Heart left ventricle (tissue), 13 donors: ENCODE measurements around the gene SDSL.

Experiments used
- CTCF ChIP-seq, 12 donors: fragments of 200-600 bp; sonication (generic) in 4 of 12; IDR thresholded peaks; one replicate each; pipeline versions ENCODE4 v1.5.0 to v1.8.0; 2018 to 2022; ENCODE audit warnings: antibody characterized with exemption in 12 of 12, mild to moderate bottlenecking in 5 of 12
- POLR2A ChIP-seq, 2 donors: fragments of 450-650 bp; IDR thresholded peaks; one replicate each; pipeline ENCODE4 v1.6.1; 2017; ENCODE audit warnings: antibody characterized with exemption in 2 of 2, mild to moderate bottlenecking in 2 of 2, moderate library complexity in 2 of 2
- donor health status: ischemic (EF 13 %, LVEDD 7.1; RV severe dilation, severe dysfunction).
- donor health status: DM: no; HTN: yes; CAD: no.
- donor health status: DM: no; HTN: no; CAD: no.
- donor health status: ischemic (EF 25% LVEDD 6.9; RV normal size, moderate dysfunction).
- donor health status: ischemic (EF 25% LVEDD 5.7; RV mildly dilated, moderate dysfunction).
- donor health status: ischemic (EF 35%, LVEDD 5.7; RV mildly dilated, moderate dysfunction).
- donor health status: nonischemic (EF 11% LVEDD 7.7; RV severe dilation, severe dysfunction).
- donor health status: DM: yes; HTN: yes; CAD: no.
- donor health status: PGD.
- donor health status: ischemic (EF 29% LVEDD 5.4; RV normal size, mild dysfunction).
- donor health status: nonischemic (EF 23%, LVEDD 6.1; RV moderate dilation, normal function).

- TF ChIP-seq CTCF (IDR thresholded peaks at IDR 0.05) (no peak), POLR2A (IDR thresholded peaks at IDR 0.05) (no peak)
These were observed 48.7 kb upstream of the SDSL start for GRCh38 chr12:113373440-113373839.
